GM18907 (cell line): Measurements from ENCODE around the gene NDUFA3.
"Not testable (repeated sequence)": the region's sequence is repeated elsewhere in the genome, so short reads cannot be mapped to it uniquely, and the experiment has no call there.

ENCODE experiments used
- ATAC-seq: cut with Tn5 transposase; IDR thresholded peaks from one replicate; pipeline ENCODE4 v1.9.1; 2021; ENCODE audit warnings: mild to moderate bottlenecking, moderate library complexity; ENCODE audit not compliant: unreplicated experiment

The NDUFA3 gene

GRCh38 chr19:54102421-54103169, at the start of gene NDUFA3:
NDUFA3 (plus strand) TSS chr19:54102855; CDS start chr19:54102879, 24 bp downstream.
- ATAC-seq: peak; percentile 93

GRCh38 chr19:54062643-54063042, 40.0 kb upstream of the NDUFA3 start:
- no peak for ATAC-seq

DNA sequence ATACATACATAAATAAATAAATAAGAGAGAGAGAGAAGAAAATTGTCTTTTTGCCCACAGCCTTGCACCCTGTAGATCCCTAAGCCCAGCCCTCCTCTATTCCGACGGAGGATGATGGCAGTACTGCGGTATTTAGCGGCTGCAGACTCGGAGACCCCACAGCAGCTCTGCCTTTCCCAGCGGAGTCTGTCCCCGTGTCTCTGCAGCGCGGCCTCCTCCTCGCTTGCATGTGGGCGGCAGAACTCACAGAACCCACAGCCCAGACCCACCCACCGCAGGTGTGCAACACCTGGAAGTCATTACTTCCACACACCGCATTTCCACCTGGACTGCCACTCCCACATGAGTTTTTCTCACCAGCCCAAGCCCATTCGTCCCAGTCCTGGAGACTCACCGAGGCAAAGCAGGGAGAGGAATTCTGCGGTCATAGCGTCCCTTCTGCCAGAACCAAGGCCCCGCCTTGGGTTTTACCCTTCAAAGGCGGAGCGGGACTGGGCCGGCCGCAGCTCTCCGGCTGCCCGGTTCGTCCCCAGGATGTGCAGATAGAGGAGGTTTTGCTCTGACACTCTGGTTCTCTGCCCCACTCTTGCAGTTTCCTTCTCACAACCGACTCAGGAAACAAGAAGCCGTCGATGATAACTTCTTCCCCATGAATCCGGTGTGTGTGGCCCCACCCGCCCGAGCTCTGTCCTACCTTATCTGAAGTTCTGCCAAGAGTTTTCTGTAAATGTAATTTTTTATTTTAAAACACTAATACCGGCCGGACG, 39.1 kb upstream of the NDUFA3 start, which contains the start of gene VSTM1:
Gene VSTM1, minus strand, starts transcription at position 548 of the 767 bp plus-strand sequence. Its CDS starts 120 bp downstream, at position 428.
- no peak for ATAC-seq

- ATAC-seq: no peak
Measured at GRCh38 chr19:54069470-54069869, 33.2 kb upstream of the NDUFA3 start.

GRCh38 chr19:54073829-54074228, 28.8 kb upstream of the NDUFA3 start:
- ATAC-seq: no peak

- ATAC-seq: no peak
Measured at GRCh38 chr19:54074851-54075250, 27.8 kb upstream of the NDUFA3 start.

DNA sequence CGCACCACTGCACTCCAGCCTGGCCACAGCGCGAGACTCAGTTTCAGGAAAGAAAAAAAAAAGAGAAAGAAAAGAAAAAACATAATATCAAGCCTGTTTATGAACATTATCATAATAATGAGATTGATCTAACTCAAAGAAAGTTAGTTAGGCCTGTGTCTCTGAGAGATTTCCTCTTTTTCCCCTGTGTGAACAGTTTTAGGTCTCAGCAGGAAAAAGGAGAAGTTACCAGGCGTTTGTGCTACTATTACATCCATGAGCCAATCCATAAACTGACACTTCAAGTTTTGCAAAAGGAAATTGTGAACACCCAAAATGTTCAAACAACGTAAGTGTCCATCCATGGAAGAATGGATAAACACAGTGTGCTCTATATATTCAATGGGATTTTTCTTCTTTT, 25.3 kb upstream of the NDUFA3 start:
- no peak for ATAC-seq

DNA sequence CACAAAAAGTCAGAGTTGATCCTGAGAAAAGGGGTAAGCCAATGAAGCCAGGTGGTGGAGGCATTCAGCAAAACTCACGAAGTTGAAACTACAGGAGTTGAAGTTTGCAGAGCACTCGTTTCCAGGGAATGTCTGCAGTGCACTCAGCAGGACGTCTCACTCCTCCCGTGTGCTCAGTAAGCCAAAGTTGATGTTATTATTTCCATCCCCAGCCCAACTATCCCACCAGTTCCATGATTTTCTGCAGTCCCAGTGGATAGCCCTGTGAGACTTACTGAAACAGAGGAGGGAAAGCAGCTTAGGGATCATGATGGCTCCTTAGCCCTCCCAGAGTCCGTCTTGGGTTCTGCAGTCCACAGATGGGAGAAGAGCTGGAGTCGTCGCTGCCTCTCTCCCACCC, 21.6 kb upstream of the NDUFA3 start, which contains the start of gene TARM1:
Gene TARM1, minus strand, starts transcription at position 334 of the 400 bp plus-strand sequence. Its CDS starts 25 bp downstream, at position 309.
- ATAC-seq: no peak

GRCh38 chr19:54084410-54084809, 18.2 kb upstream of the NDUFA3 start:
- ATAC-seq: no peak

GRCh38 chr19:54094426-54095000, 8.1 kb upstream of the NDUFA3 start:
- ATAC-seq: no peak

- ATAC-seq: no peak
Measured at GRCh38 chr19:54095136-54095858, 7.4 kb upstream of the NDUFA3 start.

GRCh38 chr19:54095859-54096616, 6.6 kb upstream of the NDUFA3 start:
- ATAC-seq: not testable (repeated sequence)

- no peak for ATAC-seq
Measured at GRCh38 chr19:54096617-54097106, 6.0 kb upstream of the NDUFA3 start.

DNA sequence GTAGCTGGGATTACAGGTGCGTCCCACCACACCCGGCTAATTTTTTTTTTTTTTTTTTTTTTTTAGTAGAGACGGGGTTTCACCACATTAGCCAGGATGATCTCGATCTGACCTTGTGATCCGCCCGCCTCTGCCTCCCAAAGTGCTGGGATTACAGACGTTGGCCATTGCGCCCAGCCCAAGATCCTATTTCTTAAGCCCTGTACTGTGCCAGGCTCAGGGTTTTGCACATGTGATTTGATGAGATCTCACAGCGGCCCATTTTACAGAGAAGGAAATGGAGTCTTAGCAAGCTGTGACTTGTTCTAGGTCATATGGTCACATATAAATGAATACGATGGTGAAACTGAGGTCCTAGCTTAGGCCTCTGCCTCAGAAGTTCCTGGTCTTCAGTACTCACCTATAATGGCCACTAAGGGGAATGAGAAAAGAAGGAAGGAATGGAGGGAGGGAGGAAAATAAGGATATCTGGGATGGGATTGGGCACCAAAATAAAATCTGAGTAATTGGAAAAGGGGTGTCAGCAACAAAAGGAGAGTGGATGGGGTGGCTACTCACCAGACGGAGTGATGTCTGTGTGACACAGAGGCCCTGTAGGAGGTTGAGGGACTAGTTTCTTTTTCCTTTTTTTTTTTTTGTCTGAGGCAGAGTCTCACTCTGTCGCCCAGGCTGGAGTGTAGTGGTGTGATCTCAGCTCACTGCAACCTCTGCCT, 3.3 kb upstream of the NDUFA3 start:
- no peak for ATAC-seq

DNA sequence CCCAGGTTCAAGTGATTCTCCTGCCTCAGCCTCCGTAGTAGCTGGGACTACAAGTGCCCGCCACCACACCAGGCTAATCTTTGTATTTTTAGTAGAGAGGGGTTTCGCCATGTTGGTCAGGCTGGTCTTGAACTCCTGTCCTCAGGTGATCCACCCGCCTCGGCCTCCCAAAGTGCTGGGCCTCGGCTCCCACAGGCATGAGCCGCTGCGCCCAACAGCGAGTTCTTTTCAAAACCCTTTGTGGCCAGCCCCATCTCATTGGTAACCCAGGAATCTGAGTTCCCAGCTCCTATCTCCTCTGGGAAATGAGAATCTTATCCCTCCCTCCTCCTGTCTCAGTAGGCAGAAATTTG, 2.8 kb upstream of the NDUFA3 start:
- not testable (repeated sequence) for ATAC-seq

DNA sequence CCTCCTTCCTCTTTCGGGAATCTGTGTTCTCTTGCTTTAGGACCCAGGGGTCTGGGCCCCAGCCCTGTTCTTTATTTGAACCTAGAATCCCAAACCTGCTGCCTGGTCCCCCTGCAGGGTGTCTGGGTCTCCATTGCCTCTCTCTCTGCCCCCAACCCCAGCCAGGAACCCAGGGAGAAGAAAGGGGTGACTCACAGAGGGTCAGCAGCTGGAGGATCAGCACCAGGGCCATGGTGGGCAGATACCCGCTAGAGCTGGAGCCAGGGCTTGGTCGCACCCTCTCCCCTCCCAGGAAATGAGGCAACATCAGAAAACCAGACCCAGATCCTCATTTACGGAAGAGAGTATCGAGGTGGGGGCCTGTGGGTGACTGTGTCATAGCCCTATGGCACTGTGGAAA, 2.1 kb upstream of the NDUFA3 start, which contains the start of gene OSCAR:
Gene OSCAR, minus strand, starts transcription at position 243 of the 400 bp plus-strand sequence. Its CDS starts 11 bp downstream, at position 232.
- ATAC-seq: no peak

DNA sequence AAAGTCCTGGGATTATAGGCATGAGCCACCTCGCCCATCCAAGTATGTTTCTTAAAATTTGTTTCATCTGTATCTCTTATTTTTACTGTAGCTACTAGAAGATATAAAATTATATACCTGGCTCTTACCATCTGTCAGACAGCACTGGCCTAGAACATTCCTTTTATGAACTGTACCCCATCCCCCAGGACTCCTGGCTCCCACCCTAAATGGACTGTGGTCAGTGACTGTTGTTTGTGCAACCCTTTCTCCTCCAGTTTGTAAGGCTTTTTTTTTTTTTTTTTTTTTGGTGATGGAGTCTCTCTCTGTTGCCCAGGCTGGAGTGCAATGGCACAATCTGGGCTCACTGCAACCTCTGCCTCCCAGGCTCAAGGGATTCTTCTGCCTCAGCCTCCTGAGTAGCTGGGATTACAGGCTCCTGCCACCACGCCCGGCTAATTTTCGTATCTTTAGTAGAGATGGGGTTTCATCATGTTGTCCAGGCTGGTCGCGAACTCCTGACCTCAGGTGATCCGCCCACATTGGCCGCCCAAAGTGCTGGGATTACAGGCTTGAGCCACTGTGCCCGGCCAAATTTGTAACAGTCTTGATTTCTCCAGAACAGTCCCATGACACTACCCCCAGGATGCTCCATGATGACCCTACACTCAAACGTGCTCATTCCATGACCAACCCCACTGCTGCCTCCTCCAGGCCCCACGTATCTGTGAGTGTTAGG, 2.5 kb downstream of the NDUFA3 start:
- no peak for ATAC-seq

DNA sequence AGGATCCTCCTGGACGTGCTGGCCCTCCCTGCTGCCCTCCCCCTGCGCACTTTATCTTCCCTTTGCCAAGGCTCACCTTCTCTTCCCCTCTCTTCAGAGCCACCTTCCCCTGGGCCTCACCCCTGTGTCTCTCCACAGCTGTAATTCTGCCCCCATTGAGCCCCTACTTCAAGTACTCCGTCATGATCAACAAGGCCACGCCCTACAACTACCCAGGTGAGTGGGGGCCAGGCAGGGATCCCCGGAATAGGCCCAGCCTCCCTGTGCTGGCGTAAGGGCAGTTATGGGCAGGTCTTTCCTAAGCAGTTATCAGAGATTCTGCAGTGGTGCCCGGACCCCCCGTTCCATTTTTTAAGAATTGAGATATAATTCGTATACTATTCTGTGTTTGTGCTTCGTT, 3.1 kb downstream of the NDUFA3 start:
- ATAC-seq: no peak

DNA sequence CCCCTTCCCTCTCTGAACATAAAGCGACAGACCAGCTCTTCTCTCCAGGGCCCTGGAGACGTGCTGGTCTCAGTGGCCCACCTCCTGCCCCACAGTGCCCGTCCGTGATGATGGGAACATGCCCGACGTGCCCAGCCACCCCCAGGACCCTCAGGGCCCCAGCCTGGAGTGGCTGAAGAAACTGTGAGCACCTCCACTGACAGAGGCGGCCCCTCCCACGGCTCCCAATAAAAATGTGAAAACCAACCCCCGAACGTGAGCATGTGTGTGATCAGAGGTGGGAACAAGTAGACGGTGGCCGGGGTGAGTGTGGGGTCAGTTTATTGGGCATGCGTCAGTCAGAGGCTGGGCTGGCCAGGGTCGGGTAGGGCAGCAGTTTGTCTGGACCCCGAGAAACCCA, 4.1 kb downstream of the NDUFA3 start:
- no peak for ATAC-seq
